ENCODE data around the gene ERO1B. TPM values are rescaled to one million over a fixed set of nuclear protein-coding genes. Genes with fewer than 3 reads are reported as not detected.

Gene ERO1B
- polyA plus RNA-seq, 1 donor from 2014 or later: 2.7 TPM

- no peaks in the 10 kb centered on the region for H3F3A ChIP-seq (ENCODE audit: insufficient read depth, low read length, poor library complexity, severe bottlenecking)
- H3K36me3 ChIP-seq (ENCODE audit: insufficient read depth, low read length): no peaks in the 10 kb centered on the region
- H3K9me2 ChIP-seq (ENCODE audit: insufficient read depth, low read length): no peaks in the 10 kb centered on the region
- H3K9me3 ChIP-seq (ENCODE audit: low read length): no peaks in the 10 kb centered on the region
- no peak overlapping the region for H3K4me2 ChIP-seq (ENCODE audit: low read length)
- H3K27ac ChIP-seq (ENCODE audit: low read length): no peak overlapping the region
- H4K20me1 ChIP-seq (ENCODE audit: insufficient read depth): no peaks in the 10 kb centered on the region
- H3K9ac ChIP-seq (ENCODE audit: low read length): no peak overlapping the region
- H2AFZ ChIP-seq (ENCODE audit: low read depth, low read length): no peak overlapping the region
- no peak for TF ChIP-seq EZH2 (IDR thresholded peaks at IDR 0.05; ENCODE audit: borderline replicate concordance, insufficient read depth, low read length, poor library complexity, severe bottlenecking)
- TF ChIP-seq MXI1 (conservative IDR thresholded peaks at IDR 0.05; ENCODE audit: poor library complexity, severe bottlenecking): no peak
- H3K79me2 ChIP-seq (replicated peaks; ENCODE audit: insufficient read depth, low read length): no peaks in the 10 kb centered on the region
- H3K4me3 ChIP-seq (ENCODE audit: low read length): no peak overlapping the region
- no peaks in the 10 kb centered on the region for H3K27me3 ChIP-seq (ENCODE audit: insufficient read depth, low read depth, low read length)
These were observed 22.7 kb downstream of the ERO1B start for GRCh38 chr1:236259043-236259442.

- Histone ChIP-seq H3F3A (ENCODE audit: insufficient read depth, low read length, poor library complexity, severe bottlenecking) (no peaks in the 10 kb centered on the region), H3K27ac (ENCODE audit: low read length) (no peak overlapping the region), H3K9me3 (ENCODE audit: low read length) (no peaks in the 10 kb centered on the region), H3K36me3 (ENCODE audit: insufficient read depth, low read length) (no peaks in the 10 kb centered on the region), H3K4me2 (ENCODE audit: low read length) (no peak overlapping the region), H2AFZ (ENCODE audit: low read depth, low read length) (no peak overlapping the region), H3K79me2 (replicated peaks; ENCODE audit: insufficient read depth, low read length) (no peaks in the 10 kb centered on the region), H3K9ac (ENCODE audit: low read length) (no peak overlapping the region), H3K4me3 (ENCODE audit: low read length) (no peak overlapping the region), H4K20me1 (ENCODE audit: insufficient read depth) (no peaks in the 10 kb centered on the region), H3K9me2 (ENCODE audit: insufficient read depth, low read length) (no peaks in the 10 kb centered on the region), H3K27me3 (ENCODE audit: insufficient read depth, low read depth, low read length) (no peaks in the 10 kb centered on the region)
- no peak for TF ChIP-seq REST (IDR thresholded peaks at IDR 0.05; ENCODE audit: borderline replicate concordance)
- TF ChIP-seq EZH2 (IDR thresholded peaks at IDR 0.05; ENCODE audit: borderline replicate concordance, insufficient read depth, low read length, poor library complexity, severe bottlenecking): no peak
- no peak for TF ChIP-seq SMC3 (conservative IDR thresholded peaks at IDR 0.05; ENCODE audit: poor library complexity)
- TF ChIP-seq POLR2AphosphoS5 (IDR thresholded peaks at IDR 0.05): no peak
- TF ChIP-seq MXI1 (conservative IDR thresholded peaks at IDR 0.05; ENCODE audit: poor library complexity, severe bottlenecking): no peak
- no peak for TF ChIP-seq CTCF (IDR thresholded peaks at IDR 0.05; ENCODE audit: poor library complexity, severe bottlenecking)
- no peak for TF ChIP-seq EP300 (conservative IDR thresholded peaks at IDR 0.05; ENCODE audit: poor library complexity, severe bottlenecking)
- no peak for TF ChIP-seq RAD21 (conservative IDR thresholded peaks at IDR 0.05)
- TF ChIP-seq TAF1 (IDR thresholded peaks at IDR 0.05; ENCODE audit: low read depth): no peak
These were observed 23.6 kb downstream of the ERO1B start for GRCh38 chr1:236258114-236258622.

All from neural cell (in vitro differentiated cells).